ENCODE measurements around the gene TPH2. TPM values are rescaled to one million over a fixed set of nuclear protein-coding genes. Genes with fewer than 3 reads are reported as not detected.

Gene TPH2
- total RNA-seq, 1 experiment from 2014 or later: 0.66 TPM

GRCh38 chr12:72077111-72077820, 138.6 kb downstream of the TPH2 start:
- no peaks in the 10 kb centered on the region for H3K4me1 ChIP-seq (ENCODE audit: insufficient read depth, low read length)
- no peaks in the 10 kb centered on the region for H3K9me3 ChIP-seq (ENCODE audit: control insufficient read depth, low read depth, low read length)
- no peak for DNase-seq
- H4K91ac ChIP-seq (ENCODE audit: insufficient read length, low read depth, low read length): no peak overlapping the region
- no peak overlapping the region for H2AK5ac ChIP-seq (ENCODE audit: insufficient read length, low read length)
- H4K20me1 ChIP-seq (ENCODE audit: control insufficient read depth, insufficient read depth, insufficient read length): no peaks in the 10 kb centered on the region
- Mint-ChIP-seq H3K27me3 (ENCODE audit: low read depth) (no peaks in the 10 kb centered on the region), H3K4me1 (peaks cover 0 to 7% of the 10 kb centered on the region in 2 experiments; a peak in 1 of 4 replicates), H3K9me3 (peaks cover 0 to 5% of the 10 kb centered on the region in 2 experiments; a peak in 1 of 5 replicates), H3K4me3 (no peak overlapping the region), H3K36me3 (ENCODE audit: insufficient read depth in 1 of 3, low read depth in 3 of 3) (peaks cover 0 to 1% (median 0%) of the 10 kb centered on the region in 3 experiments; a peak in 1 of 7 replicates), H3K27ac (peak overlapping the region in 1 of 3 experiments; percentile 49; a peak in 1 of 7 replicates)
- H3K9ac ChIP-seq (ENCODE audit: extremely low read depth, insufficient read length, low read length): no peak overlapping the region
- H3K27ac ChIP-seq (ENCODE audit: insufficient read length, low read depth, low read length): no peak overlapping the region
- no peak overlapping the region for H4K8ac ChIP-seq (replicated peaks; ENCODE audit: insufficient read length, low read depth, low read length)
- no peak overlapping the region for H2BK12ac ChIP-seq (ENCODE audit: insufficient read length, low read depth, low read length)
- no peak for TF ChIP-seq CTCF (conservative IDR thresholded peaks at IDR 0.05)
- no peak overlapping the region for H2AFZ ChIP-seq (ENCODE audit: low read length)
- no peaks in the 10 kb centered on the region for H3K79me1 ChIP-seq (ENCODE audit: insufficient read depth, low read depth, low read length, poor library complexity, severe bottlenecking)
- no peak overlapping the region for H2BK5ac ChIP-seq (ENCODE audit: insufficient read length, low read length)
- no peak overlapping the region for H3K4ac ChIP-seq (ENCODE audit: low read depth, low read length)
- H3K18ac ChIP-seq (ENCODE audit: insufficient read length, low read depth, low read length): no peak overlapping the region
- H2BK15ac ChIP-seq (ENCODE audit: low read depth, low read length): no peak overlapping the region
- no peak overlapping the region for H3K4me2 ChIP-seq (ENCODE audit: insufficient read depth, insufficient read length, low read length)
- H3K23me2 ChIP-seq (ENCODE audit: insufficient read length, low read depth, low read length, poor library complexity, severe bottlenecking): no peaks in the 10 kb centered on the region
- no peaks in the 10 kb centered on the region for H3K79me2 ChIP-seq (ENCODE audit: insufficient read depth, low read length)
- H2BK120ac ChIP-seq (ENCODE audit: low read depth, low read length, poor library complexity, severe bottlenecking): no peak overlapping the region
- no peaks in the 10 kb centered on the region for H3K27me3 ChIP-seq (ENCODE audit: insufficient read depth, low read length)
- H3K23ac ChIP-seq (ENCODE audit: insufficient read length, low read depth, low read length): no peak overlapping the region
- H3K14ac ChIP-seq (ENCODE audit: insufficient read depth, low read length): no peak overlapping the region
- H2BK20ac ChIP-seq (ENCODE audit: low read depth, low read length, poor library complexity, severe bottlenecking): no peak overlapping the region
- H3K56ac ChIP-seq (ENCODE audit: insufficient read length, low read depth, low read length): no peak overlapping the region
- no peak overlapping the region for H3T11ph ChIP-seq (ENCODE audit: low read length)
- no CpG with 5 or more reads among the region's 5 CpGs for WGBS (ENCODE audit: extremely low coverage, insufficient read length, low lambda C conversion rate)
- H4K5ac ChIP-seq (ENCODE audit: insufficient read length, low read depth, low read length): no peak overlapping the region

Measured in H9 (cell line).